T-helper 22 cell (primary cell): Measurements from ENCODE around the gene FSTL4.

Experiments used
- DNase-seq: peaks from one replicate; pipeline ENCODE4 v3.0.0-alpha.2; 2020; ENCODE audit warnings: low read depth

Gene FSTL4

GRCh38 chr5:133321833-133322420 lies 290.4 kb downstream of the FSTL4 start:
- DNase-seq, result no peak

GRCh38 chr5:133321286-133321832 lies 291.0 kb downstream of the FSTL4 start:
- no peak for DNase-seq

GRCh38 chr5:133319905-133320520 lies 292.3 kb downstream of the FSTL4 start:
- no peak for DNase-seq

- DNase-seq, result no peak
These were observed 293.1 kb downstream of the FSTL4 start for GRCh38 chr5:133319244-133319643.

- no peak for DNase-seq
These were observed 294.8 kb downstream of the FSTL4 start for GRCh38 chr5:133317558-133317957.

- DNase-seq, result no peak
These were observed 295.7 kb downstream of the FSTL4 start for GRCh38 chr5:133316346-133317343.

- DNase-seq, result no peak
These were observed 298.3 kb downstream of the FSTL4 start for GRCh38 chr5:133314086-133314485.

- DNase-seq, result no peak
These were observed 301.2 kb downstream of the FSTL4 start for GRCh38 chr5:133311176-133311575.

GRCh38 chr5:133309984-133310621 lies 302.2 kb downstream of the FSTL4 start:
- no peak for DNase-seq

GRCh38 chr5:133309166-133309795 lies 303.1 kb downstream of the FSTL4 start:
- no peak for DNase-seq

GRCh38 chr5:133307275-133307674 lies 305.1 kb downstream of the FSTL4 start:
- DNase-seq, result no peak

GRCh38 chr5:133304707-133305216 lies 307.6 kb downstream of the FSTL4 start:
- no peak for DNase-seq

- DNase-seq, result no peak
These were observed 308.2 kb downstream of the FSTL4 start for GRCh38 chr5:133304178-133304577.

GRCh38 chr5:133303298-133303697 lies 309.0 kb downstream of the FSTL4 start:
- DNase-seq, result no peak

GRCh38 chr5:133299728-133300127 lies 312.6 kb downstream of the FSTL4 start:
- no peak for DNase-seq

- DNase-seq, result no peak
These were observed 313.3 kb downstream of the FSTL4 start for GRCh38 chr5:133299021-133299420.

GRCh38 chr5:133298447-133298846 lies 313.9 kb downstream of the FSTL4 start:
- DNase-seq, result no peak

GRCh38 chr5:133297293-133297692 lies 315.0 kb downstream of the FSTL4 start:
- no peak for DNase-seq

- no peak for DNase-seq
These were observed 315.7 kb downstream of the FSTL4 start for GRCh38 chr5:133296624-133297023.

- no peak for DNase-seq
These were observed 316.8 kb downstream of the FSTL4 start for GRCh38 chr5:133295520-133295919.

- no peak for DNase-seq
These were observed 318.0 kb downstream of the FSTL4 start for GRCh38 chr5:133294380-133294779.
